ENCODE data around the gene PRDX2.

PRDX2 gene

GRCh38 chr19:12784394-12784870 is 17.2 kb downstream of the PRDX2 start:
- no peak overlapping the region for H3K23ac ChIP-seq (ENCODE audit: low read length in 2 of 2)
- H2AK5ac ChIP-seq (ENCODE audit: low read length, severe bottlenecking) = peak overlapping the region; percentile 28
- peaks cover 49% of the 10 kb centered on the region for H3K4me1 ChIP-seq (ENCODE audit: control insufficient read depth, insufficient read depth, low read depth, low read length)
- DNase-seq = peak; percentile 82
- peak overlapping the region; percentile 0 for H3K9ac ChIP-seq (ENCODE audit: low read length)
- H2BK5ac ChIP-seq (ENCODE audit: low read depth, low read length, poor library complexity, severe bottlenecking) = no peak overlapping the region
- H3K79me1 ChIP-seq (replicated peaks; ENCODE audit: low read length, poor library complexity, severe bottlenecking) = peaks cover 1% of the 10 kb centered on the region
- 55% methylated on average over 7 of the region's 10 CpGs for WGBS
- H3K14ac ChIP-seq (ENCODE audit: low read length in 2 of 2) = no peak overlapping the region
- H2BK120ac ChIP-seq (ENCODE audit: low read depth, low read length) = no peak overlapping the region
- H4K8ac ChIP-seq (ENCODE audit: low read length) = peak overlapping the region; percentile 55
- H3K27me3 ChIP-seq (ENCODE audit: control insufficient read depth in 1 of 2, insufficient read depth in 1 of 2, low read length in 2 of 2) = no peaks in the 10 kb centered on the region
- H4K91ac ChIP-seq (ENCODE audit: low read length) = peak overlapping the region; percentile 89
- H3K4me3 ChIP-seq (ENCODE audit: insufficient read depth in 1 of 2, low read depth in 1 of 2, low read length in 2 of 2) = no peak overlapping the region
- H3K4ac ChIP-seq (ENCODE audit: low read depth in 1 of 2, low read length in 2 of 2) = peak overlapping the region; percentile 25 to 33
- peak overlapping the region; percentile 6 for H3K27ac ChIP-seq (ENCODE audit: low read length, poor library complexity, severe bottlenecking)
- H2BK15ac ChIP-seq (ENCODE audit: low read depth, poor library complexity, severe bottlenecking) = no peak overlapping the region
- peak overlapping the region; percentile 95 to 96 for H2BK12ac ChIP-seq (ENCODE audit: low read length in 2 of 2)
- no peaks in the 10 kb centered on the region for H3K36me3 ChIP-seq (ENCODE audit: control insufficient read depth in 1 of 2, insufficient read depth in 2 of 2, low read depth in 1 of 2, low read length in 2 of 2)
- H2AFZ ChIP-seq (ENCODE audit: low read depth, low read length) = no peak overlapping the region
- no peaks in the 10 kb centered on the region for H3K9me3 ChIP-seq (ENCODE audit: control insufficient read depth, low read length)
- no peak overlapping the region for H3K4me2 ChIP-seq (ENCODE audit: low read length, poor library complexity, severe bottlenecking)
- peak overlapping the region; percentile 46 to 64 for H3K18ac ChIP-seq (ENCODE audit: low read depth in 1 of 2, low read length in 2 of 2)

GRCh38 chr19:12783849-12784393 is 17.7 kb downstream of the PRDX2 start:
- H3K4me1 ChIP-seq (ENCODE audit: control insufficient read depth, insufficient read depth, low read depth, low read length) = peaks cover 50% of the 10 kb centered on the region
- peak overlapping the region; percentile 67 for H4K8ac ChIP-seq (ENCODE audit: low read length)
- peak; percentile 68 for DNase-seq
- peak overlapping the region; percentile 89 for H4K91ac ChIP-seq (ENCODE audit: low read length)
- H3K36me3 ChIP-seq (ENCODE audit: control insufficient read depth in 1 of 2, insufficient read depth in 2 of 2, low read depth in 1 of 2, low read length in 2 of 2) = no peaks in the 10 kb centered on the region
- peak overlapping the region; percentile 64 for H3K9ac ChIP-seq (ENCODE audit: low read length)
- 11% methylated on average over 16 of the region's 19 CpGs for WGBS
- no peak overlapping the region for H2AFZ ChIP-seq (ENCODE audit: low read depth, low read length)
- H2AK5ac ChIP-seq (ENCODE audit: low read length, severe bottlenecking) = peak overlapping the region; percentile 57
- H2BK12ac ChIP-seq (ENCODE audit: low read length in 2 of 2) = peak overlapping the region; percentile 96 to 100
- peak overlapping the region; percentile 68 to 96 for H3K18ac ChIP-seq (ENCODE audit: low read depth in 1 of 2, low read length in 2 of 2)
- peak overlapping the region; percentile 36 for H3K4me2 ChIP-seq (ENCODE audit: low read length, poor library complexity, severe bottlenecking)
- peak overlapping the region; percentile 62 to 98 for H3K4ac ChIP-seq (ENCODE audit: low read depth in 1 of 2, low read length in 2 of 2)
- H3K27ac ChIP-seq (ENCODE audit: low read length, poor library complexity, severe bottlenecking) = peak overlapping the region; percentile 35
- no peaks in the 10 kb centered on the region for H3K27me3 ChIP-seq (ENCODE audit: control insufficient read depth in 1 of 2, insufficient read depth in 1 of 2, low read length in 2 of 2)
- peak overlapping the region; percentile 73 for H2BK15ac ChIP-seq (ENCODE audit: low read depth, poor library complexity, severe bottlenecking)
- peak overlapping the region; percentile 83 for H2BK120ac ChIP-seq (ENCODE audit: low read depth, low read length)
- H3K79me1 ChIP-seq (replicated peaks; ENCODE audit: low read length, poor library complexity, severe bottlenecking) = peaks cover 1% of the 10 kb centered on the region
- H3K14ac ChIP-seq (ENCODE audit: low read length in 2 of 2) = no peak overlapping the region
- no peaks in the 10 kb centered on the region for H3K9me3 ChIP-seq (ENCODE audit: control insufficient read depth, low read length)
- H3K4me3 ChIP-seq (ENCODE audit: insufficient read depth in 1 of 2, low read depth in 1 of 2, low read length in 2 of 2) = no peak overlapping the region
- no peak overlapping the region for H3K23ac ChIP-seq (ENCODE audit: low read length in 2 of 2)
- H2BK5ac ChIP-seq (ENCODE audit: low read depth, low read length, poor library complexity, severe bottlenecking) = no peak overlapping the region

DNA sequence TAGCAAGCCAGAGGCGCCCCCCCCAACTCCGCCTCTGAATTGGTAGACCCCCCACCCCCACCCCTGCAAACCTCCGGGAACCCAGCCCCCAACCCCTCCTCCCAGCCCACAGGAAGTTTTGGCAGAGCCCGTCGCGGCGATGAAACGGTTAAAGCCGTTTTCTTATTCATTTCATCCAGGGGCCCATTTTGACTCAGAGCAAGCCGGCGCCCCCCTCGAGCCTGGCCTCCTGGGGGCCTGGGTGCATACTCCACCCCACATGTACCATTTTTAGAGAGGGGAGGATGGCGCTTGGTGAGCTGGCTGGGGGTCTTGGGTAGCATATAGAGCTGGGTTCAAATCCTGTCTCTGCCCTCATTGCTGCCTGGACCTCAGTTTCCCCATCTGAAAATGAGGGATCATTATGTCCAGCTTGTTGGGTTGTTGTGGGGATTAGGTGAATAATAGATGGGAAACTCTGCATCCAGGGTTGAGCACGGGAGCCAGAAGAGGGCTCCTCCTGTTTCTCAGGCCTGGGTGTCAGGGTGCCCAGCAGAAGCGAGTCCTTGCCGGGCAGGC is 18.2 kb downstream of the PRDX2 start:
- peak overlapping the region; percentile 35 for H3K27ac ChIP-seq (ENCODE audit: low read length, poor library complexity, severe bottlenecking)
- H3K9me3 ChIP-seq (ENCODE audit: control insufficient read depth, low read length) = no peaks in the 10 kb centered on the region
- H2BK15ac ChIP-seq (ENCODE audit: low read depth, poor library complexity, severe bottlenecking) = peak overlapping the region; percentile 73
- peak overlapping the region; percentile 91 for H3K4me2 ChIP-seq (ENCODE audit: low read length, poor library complexity, severe bottlenecking)
- H2BK12ac ChIP-seq (ENCODE audit: low read length in 2 of 2) = peak overlapping the region; percentile 60 to 100
- H3K79me1 ChIP-seq (replicated peaks; ENCODE audit: low read length, poor library complexity, severe bottlenecking) = peaks cover 1% of the 10 kb centered on the region
- H3K14ac ChIP-seq (ENCODE audit: low read length in 2 of 2) = peak overlapping the region in 1 of 2 experiments; percentile 51
- 16% methylated on average over 14 of the region's 16 CpGs for whole genome bisulfite sequencing
- H3K4me3 ChIP-seq (ENCODE audit: insufficient read depth in 1 of 2, low read depth in 1 of 2, low read length in 2 of 2) = peak overlapping the region in 1 of 2 experiments; percentile 74
- DNase-seq = peak; percentile 39
- H4K91ac ChIP-seq (ENCODE audit: low read length) = peak overlapping the region; percentile 99
- no peak overlapping the region for H2AFZ ChIP-seq (ENCODE audit: low read depth, low read length)
- H4K8ac ChIP-seq (ENCODE audit: low read length) = peak overlapping the region; percentile 98
- peak overlapping the region; percentile 95 to 98 for H3K4ac ChIP-seq (ENCODE audit: low read depth in 1 of 2, low read length in 2 of 2)
- peak overlapping the region; percentile 95 to 98 for H3K18ac ChIP-seq (ENCODE audit: low read depth in 1 of 2, low read length in 2 of 2)
- no peak overlapping the region for H2BK5ac ChIP-seq (ENCODE audit: low read depth, low read length, poor library complexity, severe bottlenecking)
- H3K27me3 ChIP-seq (ENCODE audit: control insufficient read depth in 1 of 2, insufficient read depth in 1 of 2, low read length in 2 of 2) = no peaks in the 10 kb centered on the region
- H3K36me3 ChIP-seq (ENCODE audit: control insufficient read depth in 1 of 2, insufficient read depth in 2 of 2, low read depth in 1 of 2, low read length in 2 of 2) = no peaks in the 10 kb centered on the region
- peak overlapping the region; percentile 83 for H2BK120ac ChIP-seq (ENCODE audit: low read depth, low read length)
- H3K23ac ChIP-seq (ENCODE audit: low read length in 2 of 2) = no peak overlapping the region
- H3K4me1 ChIP-seq (ENCODE audit: control insufficient read depth, insufficient read depth, low read depth, low read length) = peaks cover 48% of the 10 kb centered on the region
- peak overlapping the region; percentile 57 for H2AK5ac ChIP-seq (ENCODE audit: low read length, severe bottlenecking)
- peak overlapping the region; percentile 86 for H3K9ac ChIP-seq (ENCODE audit: low read length)

All from mesenchymal stem cell (in vitro differentiated cells and primary cell).